Trophoblast cell (in vitro differentiated cells and primary cell): Measurements from ENCODE around the gene VAT1.

Experiments
- DNase-seq, 2 donors: peaks; one replicate each; pipeline ENCODE4 v3.0.0-alpha.2; 2016
- H2AFZ ChIP-seq: 2 replicates; pipeline ENCODE4 v1.6.1; 2013; ENCODE audit warnings: low read length, moderate library complexity, mild to moderate bottlenecking; ENCODE audit not compliant: insufficient read depth, poor library complexity
- H2AK5ac ChIP-seq: 2 replicates; pipeline ENCODE4 v1.6.1; 2013; ENCODE audit warnings: mild to moderate bottlenecking, low read length
- H2BK120ac ChIP-seq: 2 replicates; pipeline ENCODE4 v1.6.1; 2013; ENCODE audit warnings: low read length, mild to moderate bottlenecking, moderate library complexity; ENCODE audit not compliant: insufficient read depth, poor library complexity
- H2BK12ac ChIP-seq: 2 replicates; pipeline ENCODE4 v1.6.1; 2013; ENCODE audit warnings: mild to moderate bottlenecking, low read length, moderate library complexity
- H2BK5ac ChIP-seq: 2 replicates; pipeline ENCODE4 v1.6.1; 2013; ENCODE audit warnings: low read length, low read depth, moderate library complexity, mild to moderate bottlenecking; ENCODE audit not compliant: poor library complexity
- H3K14ac ChIP-seq: 2 replicates; pipeline ENCODE4 v1.6.1; 2013; ENCODE audit warnings: mild to moderate bottlenecking, low read length
- H3K18ac ChIP-seq: 2 replicates; pipeline ENCODE4 v1.6.1; 2013; ENCODE audit warnings: mild to moderate bottlenecking, low read length
- H3K23ac ChIP-seq: 2 replicates; pipeline ENCODE4 v1.6.1; 2013; ENCODE audit warnings: low read length
- H3K27ac ChIP-seq: 2 replicates; pipeline ENCODE4 v1.5.1; 2013; ENCODE audit warnings: low read depth, mild to moderate bottlenecking, inconsistent platforms, low read length, moderate library complexity
- H3K27me3 ChIP-seq: 2 replicates; pipeline ENCODE4 v1.6.1; 2013; ENCODE audit warnings: inconsistent platforms, mild to moderate bottlenecking, low read length, moderate library complexity; ENCODE audit not compliant: insufficient read depth
- H3K36me3 ChIP-seq, 2 experiments: 1 replicate in 1 of 2; 2 replicates in 1 of 2; pipeline ENCODE4 v1.6.1; 2013; ENCODE audit warnings: low read length in 2 of 2, mild to moderate bottlenecking in 2 of 2, moderate library complexity in 1 of 2; ENCODE audit not compliant: insufficient read depth in 2 of 2, control insufficient read depth in 1 of 2
- H3K4ac ChIP-seq: 2 replicates; pipeline ENCODE4 v1.6.1; 2013; ENCODE audit warnings: low read depth, mild to moderate bottlenecking, low read length, moderate library complexity
- H3K4me1 ChIP-seq, 2 experiments: 1 replicate in 1 of 2; 2 replicates in 1 of 2; pipeline ENCODE4 v1.6.1; 2013; ENCODE audit warnings: low read length in 2 of 2, mild to moderate bottlenecking in 2 of 2, moderate library complexity in 1 of 2; ENCODE audit not compliant: insufficient read depth in 2 of 2, control insufficient read depth in 1 of 2
- H3K4me2 ChIP-seq: 2 replicates; pipeline ENCODE4 v1.6.1; 2013; ENCODE audit warnings: inconsistent platforms, mild to moderate bottlenecking, low read length, moderate library complexity
- H3K4me3 ChIP-seq: 2 replicates; pipeline ENCODE4 v1.5.1; 2013; ENCODE audit warnings: mild to moderate bottlenecking, low read depth, low read length, inconsistent platforms
- H3K79me1 ChIP-seq: one replicate; pipeline ENCODE4 v1.6.1; 2013; ENCODE audit warnings: low read length
- H3K79me2 ChIP-seq: 2 replicates; pipeline ENCODE4 v1.6.1; 2013; ENCODE audit warnings: low read length, mild to moderate bottlenecking; ENCODE audit not compliant: control insufficient read depth, insufficient read depth, poor library complexity
- H3K9ac ChIP-seq: 2 replicates; pipeline ENCODE4 v1.6.1; 2013; ENCODE audit warnings: mild to moderate bottlenecking, low read length
- H3K9me3 ChIP-seq: 2 replicates; pipeline ENCODE4 v1.6.1; 2013; ENCODE audit warnings: low read depth, mild to moderate bottlenecking, control low read depth, inconsistent platforms, low read length; ENCODE audit not compliant: insufficient read depth
- H4K12ac ChIP-seq: 2 replicates; pipeline ENCODE4 v1.6.1; 2013; ENCODE audit warnings: low read depth, mild to moderate bottlenecking, low read length, moderate library complexity
- H4K8ac ChIP-seq: 2 replicates; pipeline ENCODE4 v1.6.1; 2013; ENCODE audit warnings: low read depth, mild to moderate bottlenecking, low read length, moderate library complexity
- H4K91ac ChIP-seq: one replicate; pipeline ENCODE4 v1.6.1; 2013; ENCODE audit warnings: low read depth, mild to moderate bottlenecking, low read length, moderate library complexity
- WGBS: extraction: QIAGEN DNeasy Blood & Tissue Kit; methylation state at CpG from one replicate; pipeline ENCODE4 v1.1.7; 2013; ENCODE audit warnings: missing lambda C conversion rate; ENCODE audit not compliant: insufficient read length, insufficient coverage; ENCODE audit errors: extremely low coverage; 5-methylcytosine and 5-hydroxymethylcytosine counted together

VAT1 gene

GRCh38 chr17:42969001-42969581 is 53.1 kb downstream of the VAT1 start:
- H4K91ac ChIP-seq, result no peak overlapping the region

GRCh38 chr17:42967925-42968324 is 54.3 kb downstream of the VAT1 start:
- Histone ChIP-seq H3K27ac (no peak overlapping the region), H3K79me1 (peaks cover 3% of the 10 kb centered on the region), H3K4ac (no peak overlapping the region), H3K36me3 (no peaks in the 10 kb centered on the region), H3K9ac (no peak overlapping the region), H3K4me1 (no peaks in the 10 kb centered on the region), H2BK120ac (no peak overlapping the region), H4K8ac (no peak overlapping the region), H3K23ac (no peak overlapping the region), H3K4me3 (no peak overlapping the region), H2AK5ac (no peak overlapping the region), H4K12ac (no peak overlapping the region), H3K4me2 (no peak overlapping the region), H3K18ac (no peak overlapping the region), H2AFZ (no peak overlapping the region), H3K27me3 (no peaks in the 10 kb centered on the region), H2BK5ac (no peak overlapping the region), H4K91ac (no peak overlapping the region), H3K9me3 (no peaks in the 10 kb centered on the region), H3K14ac (no peak overlapping the region), H2BK12ac (no peak overlapping the region), H3K79me2 (peaks cover 2% of the 10 kb centered on the region)
- WGBS, result no CpG with 5 or more reads among the region's 1 CpG
- no peak for DNase-seq

More at GRCh38 chr17:42969001-42969581, 53.1 kb downstream of the VAT1 start:
- no peak overlapping the region for H3K18ac ChIP-seq
- H3K4ac ChIP-seq, result no peak overlapping the region
- no peak overlapping the region for H3K4me3 ChIP-seq
- no peak overlapping the region for H2BK120ac ChIP-seq
- no peaks in the 10 kb centered on the region for H3K27me3 ChIP-seq
- H3K4me2 ChIP-seq, result no peak overlapping the region
- H3K36me3 ChIP-seq, result no peaks in the 10 kb centered on the region
- H2BK5ac ChIP-seq, result no peak overlapping the region
- no peak overlapping the region for H2BK12ac ChIP-seq
- H3K79me1 ChIP-seq, result peaks cover 3% of the 10 kb centered on the region
- H4K12ac ChIP-seq, result no peak overlapping the region
- no CpG with 5 or more reads among the region's 5 CpGs for WGBS
- no peak overlapping the region for H2AFZ ChIP-seq
- H2AK5ac ChIP-seq, result no peak overlapping the region
- no peaks in the 10 kb centered on the region for H3K4me1 ChIP-seq
- no peak overlapping the region for H3K23ac ChIP-seq
- peak in 1 of 2 donors; percentile 78 for DNase-seq
- H3K9me3 ChIP-seq, result no peaks in the 10 kb centered on the region
- no peak overlapping the region for H3K9ac ChIP-seq
- H4K8ac ChIP-seq, result no peak overlapping the region
- no peak overlapping the region for H3K14ac ChIP-seq
- peaks cover 2% of the 10 kb centered on the region for H3K79me2 ChIP-seq
- H3K27ac ChIP-seq, result no peak overlapping the region
